ENCODE data around the gene LAMA4. TPM values are rescaled to one million over a fixed set of nuclear protein-coding genes. Genes with fewer than 3 reads are reported as not detected.

The LAMA4 gene
- total RNA-seq, 1 experiment from 2014 or later: not detected

DNA sequence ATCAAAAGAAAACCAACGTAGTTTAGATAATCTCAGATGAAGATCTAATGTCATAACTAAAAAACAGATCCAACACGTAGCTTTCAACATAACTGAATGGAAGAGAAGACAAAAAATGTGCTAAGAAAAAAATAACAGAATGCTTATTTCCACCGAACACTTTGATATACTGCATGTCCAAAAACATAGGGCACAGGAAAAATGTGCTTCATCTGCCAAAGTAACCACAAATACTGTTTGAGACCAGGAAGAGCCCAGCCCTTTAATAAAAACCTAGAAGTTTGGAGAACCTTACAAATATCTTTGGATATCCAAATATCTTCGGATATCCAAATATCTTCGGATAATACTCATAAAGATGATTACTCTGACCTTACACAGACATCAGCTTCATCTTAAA is 19.8 kb downstream of the LAMA4 start:
- TF ChIP-seq, protein P1, sequence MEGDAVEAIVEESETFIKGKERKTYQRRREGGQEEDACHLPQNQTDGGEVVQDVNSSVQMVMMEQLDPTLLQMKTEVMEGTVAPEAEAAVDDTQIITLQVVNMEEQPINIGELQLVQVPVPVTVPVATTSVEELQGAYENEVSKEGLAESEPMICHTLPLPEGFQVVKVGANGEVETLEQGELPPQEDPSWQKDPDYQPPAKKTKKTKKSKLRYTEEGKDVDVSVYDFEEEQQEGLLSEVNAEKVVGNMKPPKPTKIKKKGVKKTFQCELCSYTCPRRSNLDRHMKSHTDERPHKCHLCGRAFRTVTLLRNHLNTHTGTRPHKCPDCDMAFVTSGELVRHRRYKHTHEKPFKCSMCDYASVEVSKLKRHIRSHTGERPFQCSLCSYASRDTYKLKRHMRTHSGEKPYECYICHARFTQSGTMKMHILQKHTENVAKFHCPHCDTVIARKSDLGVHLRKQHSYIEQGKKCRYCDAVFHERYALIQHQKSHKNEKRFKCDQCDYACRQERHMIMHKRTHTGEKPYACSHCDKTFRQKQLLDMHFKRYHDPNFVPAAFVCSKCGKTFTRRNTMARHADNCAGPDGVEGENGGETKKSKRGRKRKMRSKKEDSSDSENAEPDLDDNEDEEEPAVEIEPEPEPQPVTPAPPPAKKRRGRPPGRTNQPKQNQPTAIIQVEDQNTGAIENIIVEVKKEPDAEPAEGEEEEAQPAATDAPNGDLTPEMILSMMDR (IDR thresholded peaks at IDR 0.05; ENCODE audit: insufficient read depth in 1 of 2, low read depth in 1 of 2, low read length in 1 of 2, severe bottlenecking in 1 of 2, unreplicated experiment in 1 of 2): no peak
- Histone ChIP-seq H3K4me1 (no peaks in the 10 kb centered on the region), H3K4me3 (ENCODE audit: low read depth, low read length) (no peak overlapping the region), H3K9me3 (no peaks in the 10 kb centered on the region), H3K27me3 (replicated peaks; ENCODE audit: control insufficient read depth, insufficient read depth, low read length) (no peaks in the 10 kb centered on the region), H3K36me3 (ENCODE audit: control insufficient read depth, insufficient read depth, low read length) (no peaks in the 10 kb centered on the region)
- H3K9me3 Mint-ChIP-seq (ENCODE audit: unreplicated experiment): no peaks in the 10 kb centered on the region
- H3K4me3 Mint-ChIP-seq (ENCODE audit: unreplicated experiment): no peak overlapping the region
- BruUV-seq (replicated peaks): no TSS peak
- ChIA-PET POLR2A (no interaction called here), CTCF (no interaction called here)
- no peak for DNase-seq
- no peaks in the 10 kb centered on the region for H3K36me3 Mint-ChIP-seq (ENCODE audit: insufficient read depth, unreplicated experiment)
- H3K27me3 Mint-ChIP-seq (ENCODE audit: insufficient read depth, unreplicated experiment): peaks cover 13% of the 10 kb centered on the region
- H3K27ac Mint-ChIP-seq (ENCODE audit: unreplicated experiment): no peak overlapping the region
- H3K4me1 Mint-ChIP-seq (ENCODE audit: low read depth, unreplicated experiment): no peaks in the 10 kb centered on the region
- intact Hi-C loops (cut with micrococcal nuclease; ENCODE audit: unreplicated experiment): no loop called here

DNA sequence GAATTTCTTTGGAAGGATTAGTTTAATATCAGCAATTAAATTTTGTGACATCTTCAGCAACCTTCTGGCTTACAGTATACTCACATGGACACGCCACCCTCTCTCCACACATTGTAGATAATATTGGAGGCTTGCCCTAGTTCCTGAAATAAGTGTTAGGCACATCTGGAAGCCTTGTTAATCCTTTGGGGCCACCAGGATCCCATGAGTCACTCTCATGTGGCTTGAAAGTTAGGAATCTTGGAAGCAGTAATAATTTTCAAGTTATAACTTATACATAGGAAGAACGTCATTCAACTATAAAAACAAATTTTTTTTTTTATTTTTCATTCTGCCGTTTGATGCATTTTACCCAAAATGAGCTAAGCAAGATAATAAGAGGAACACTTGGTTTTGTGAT is 20.5 kb downstream of the LAMA4 start:
- no peaks in the 10 kb centered on the region for H3K4me1 Mint-ChIP-seq (ENCODE audit: low read depth, unreplicated experiment)
- TF ChIP-seq, protein P1 (IDR thresholded peaks at IDR 0.05; ENCODE audit: insufficient read depth in 1 of 2, low read depth in 1 of 2, low read length in 1 of 2, severe bottlenecking in 1 of 2, unreplicated experiment in 1 of 2): no peak
- no peak overlapping the region for H3K4me3 ChIP-seq (ENCODE audit: low read depth, low read length)
- intact Hi-C loops (cut with micrococcal nuclease; ENCODE audit: unreplicated experiment): no loop called here
- H3K4me1 ChIP-seq: no peaks in the 10 kb centered on the region
- no peaks in the 10 kb centered on the region for H3K9me3 Mint-ChIP-seq (ENCODE audit: unreplicated experiment)
- H3K4me3 Mint-ChIP-seq (ENCODE audit: unreplicated experiment): no peak overlapping the region
- no TSS peak for BruUV-seq (replicated peaks)
- no peak for DNase-seq
- H3K27me3 ChIP-seq (replicated peaks; ENCODE audit: control insufficient read depth, insufficient read depth, low read length): no peaks in the 10 kb centered on the region
- POLR2A ChIA-PET: no interaction called here
- H3K9me3 ChIP-seq: no peaks in the 10 kb centered on the region
- H3K36me3 Mint-ChIP-seq (ENCODE audit: insufficient read depth, unreplicated experiment): no peaks in the 10 kb centered on the region
- peaks cover 13% of the 10 kb centered on the region for H3K27me3 Mint-ChIP-seq (ENCODE audit: insufficient read depth, unreplicated experiment)
- no peak overlapping the region for H3K27ac Mint-ChIP-seq (ENCODE audit: unreplicated experiment)
- no peaks in the 10 kb centered on the region for H3K36me3 ChIP-seq (ENCODE audit: control insufficient read depth, insufficient read depth, low read length)
- CTCF ChIA-PET: no interaction called here

DNA sequence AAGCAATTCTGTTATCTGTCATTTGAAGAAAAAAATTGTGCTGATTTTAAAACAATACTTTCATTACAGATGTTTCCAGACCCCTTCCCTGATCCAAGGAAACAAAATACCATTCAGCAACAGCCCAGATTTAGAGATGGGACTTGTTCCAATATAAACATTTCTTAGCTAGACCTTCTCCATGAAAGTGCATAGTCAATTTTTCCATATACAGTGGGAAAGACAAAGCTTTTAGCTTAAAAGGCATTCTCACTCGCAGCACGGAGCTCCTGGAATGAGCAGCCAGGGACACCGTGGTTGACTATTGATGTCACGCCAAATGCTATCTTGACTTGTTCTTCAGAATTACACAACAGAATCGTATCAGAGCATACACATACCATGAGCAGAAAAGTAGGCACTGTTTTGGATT is 21.5 kb downstream of the LAMA4 start:
- no peak for DNase-seq
- Mint-ChIP-seq H3K27ac (ENCODE audit: unreplicated experiment) (no peak overlapping the region), H3K9me3 (ENCODE audit: unreplicated experiment) (no peaks in the 10 kb centered on the region), H3K27me3 (ENCODE audit: insufficient read depth, unreplicated experiment) (peaks cover 11% of the 10 kb centered on the region), H3K4me1 (ENCODE audit: low read depth, unreplicated experiment) (no peaks in the 10 kb centered on the region), H3K4me3 (ENCODE audit: unreplicated experiment) (no peak overlapping the region), H3K36me3 (ENCODE audit: insufficient read depth, unreplicated experiment) (no peaks in the 10 kb centered on the region)
- TF ChIP-seq, protein P1 (IDR thresholded peaks at IDR 0.05; ENCODE audit: insufficient read depth in 1 of 2, low read depth in 1 of 2, low read length in 1 of 2, severe bottlenecking in 1 of 2, unreplicated experiment in 1 of 2): no peak
- POLR2A ChIA-PET: no interaction called here
- Histone ChIP-seq H3K9me3 (no peaks in the 10 kb centered on the region), H3K36me3 (ENCODE audit: control insufficient read depth, insufficient read depth, low read length) (no peaks in the 10 kb centered on the region), H3K27me3 (replicated peaks; ENCODE audit: control insufficient read depth, insufficient read depth, low read length) (no peaks in the 10 kb centered on the region), H3K4me3 (ENCODE audit: low read depth, low read length) (no peak overlapping the region), H3K4me1 (no peaks in the 10 kb centered on the region)
- intact Hi-C loops (cut with micrococcal nuclease; ENCODE audit: unreplicated experiment): no loop called here
- BruUV-seq (replicated peaks): no TSS peak
- CTCF ChIA-PET: no interaction called here

Measured in Caco-2 (cell line).